ENCODE data around the gene SMG5. TPM values are rescaled to one million over a fixed set of nuclear protein-coding genes. Genes with fewer than 3 reads are reported as not detected.
A peak's percentile ranks its signal among the peaks of the same experiment; 100 is the strongest.

The SMG5 gene
- total and polyA plus RNA-seq, 2 donors (not counting 1 experiment from before 2014, with no cell fraction given), result 18.6 to 65.9 TPM

- Histone ChIP-seq H2AFZ (ENCODE audit: low read length) (no peak overlapping the region), H3K9ac (ENCODE audit: insufficient read depth, low read length) (no peak overlapping the region), H4K20me1 (ENCODE audit: control insufficient read depth, extremely low read depth, insufficient read depth, low read length) (no peaks in the 10 kb centered on the region), H3K79me2 (ENCODE audit: control insufficient read depth, insufficient read depth, low read length) (peaks cover 6% of the 10 kb centered on the region), H3K4me1 (ENCODE audit: control insufficient read depth, extremely low read depth, insufficient read depth, low read length) (peaks cover 8% of the 10 kb centered on the region), H3K27ac (ENCODE audit: insufficient read depth, low read length) (no peak overlapping the region), H3K4me3 (replicated peaks in 1 of 4; ENCODE audit: control extremely low read depth in 1 of 4, insufficient read depth in 1 of 4, low read depth in 3 of 4, low read length in 4 of 4) (no peak overlapping the region), H3K27me3 (ENCODE audit: control insufficient read depth, insufficient read depth, low read length) (no peaks in the 10 kb centered on the region), H3K9me3 (ENCODE audit: control insufficient read depth, insufficient read depth, low read depth, low read length) (no peaks in the 10 kb centered on the region), H3K36me3 (ENCODE audit: control insufficient read depth, insufficient read depth, low read length) (peaks cover 4% of the 10 kb centered on the region), H3K4me2 (ENCODE audit: extremely low read depth, insufficient read depth, low read length) (no peak overlapping the region)
- TF ChIP-seq EZH2 (IDR thresholded peaks at IDR 0.05; ENCODE audit: low read length, missing control alignments), result no peak
- TF ChIP-seq CTCF (conservative IDR thresholded peaks at IDR 0.05 in 1 of 2, IDR thresholded peaks at IDR 0.05 in 1 of 2; ENCODE audit: low read depth in 1 of 2, low read length in 2 of 2), result no peak
- no peak for DNase-seq (ENCODE audit: low read depth in 2 of 2)
Measured at GRCh38 chr1:156293098-156293434, 10.4 kb upstream of the SMG5 start.

- DNase-seq (ENCODE audit: low read depth in 2 of 2), result peak; percentile 80 to 81
- Histone ChIP-seq H3K4me1 (ENCODE audit: control insufficient read depth, extremely low read depth, insufficient read depth, low read length) (peaks cover 8% of the 10 kb centered on the region), H3K9me3 (ENCODE audit: control insufficient read depth, insufficient read depth, low read depth, low read length) (no peaks in the 10 kb centered on the region)
Measured at GRCh38 chr1:156291226-156292061, 8.8 kb upstream of the SMG5 start.

GRCh38 chr1:156289857-156290256 lies 7.2 kb upstream of the SMG5 start:
- Histone ChIP-seq H3K79me2 (ENCODE audit: control insufficient read depth, insufficient read depth, low read length) (peaks cover 3% of the 10 kb centered on the region), H3K9me3 (ENCODE audit: control insufficient read depth, insufficient read depth, low read depth, low read length) (no peaks in the 10 kb centered on the region), H3K36me3 (ENCODE audit: control insufficient read depth, insufficient read depth, low read length) (peaks cover 10% of the 10 kb centered on the region), H3K4me1 (ENCODE audit: control insufficient read depth, extremely low read depth, insufficient read depth, low read length) (peaks cover 5% of the 10 kb centered on the region), H3K4me2 (ENCODE audit: extremely low read depth, insufficient read depth, low read length) (no peak overlapping the region), H2AFZ (ENCODE audit: low read length) (no peak overlapping the region), H3K9ac (ENCODE audit: insufficient read depth, low read length) (no peak overlapping the region), H3K4me3 (replicated peaks in 1 of 4; ENCODE audit: control extremely low read depth in 1 of 4, insufficient read depth in 1 of 4, low read depth in 3 of 4, low read length in 4 of 4) (no peak overlapping the region), H3K27me3 (ENCODE audit: control insufficient read depth, insufficient read depth, low read length) (no peaks in the 10 kb centered on the region), H3K27ac (ENCODE audit: insufficient read depth, low read length) (no peak overlapping the region), H4K20me1 (ENCODE audit: control insufficient read depth, extremely low read depth, insufficient read depth, low read length) (no peaks in the 10 kb centered on the region)
- no peak for DNase-seq (ENCODE audit: low read depth in 2 of 2)
- TF ChIP-seq EZH2 (IDR thresholded peaks at IDR 0.05; ENCODE audit: low read length, missing control alignments) (no peak), CTCF (conservative IDR thresholded peaks at IDR 0.05 in 1 of 2, IDR thresholded peaks at IDR 0.05 in 1 of 2; ENCODE audit: low read depth in 1 of 2, low read length in 2 of 2) (no peak)

More at GRCh38 chr1:156291226-156292061, 8.8 kb upstream of the SMG5 start:
- TF ChIP-seq CTCF (conservative IDR thresholded peaks at IDR 0.05 in 1 of 2, IDR thresholded peaks at IDR 0.05 in 1 of 2; ENCODE audit: low read depth in 1 of 2, low read length in 2 of 2) (no peak), EZH2 (IDR thresholded peaks at IDR 0.05; ENCODE audit: low read length, missing control alignments) (no peak)
- H3K9ac ChIP-seq (ENCODE audit: insufficient read depth, low read length), result peak overlapping the region; percentile 74
- H2AFZ ChIP-seq (ENCODE audit: low read length), result peak overlapping the region; percentile 94
- H3K36me3 ChIP-seq (ENCODE audit: control insufficient read depth, insufficient read depth, low read length), result peaks cover 4% of the 10 kb centered on the region
- no peaks in the 10 kb centered on the region for H3K27me3 ChIP-seq (ENCODE audit: control insufficient read depth, insufficient read depth, low read length)
- peak overlapping the region; percentile 73 for H3K27ac ChIP-seq (ENCODE audit: insufficient read depth, low read length)
- peaks cover 6% of the 10 kb centered on the region for H3K79me2 ChIP-seq (ENCODE audit: control insufficient read depth, insufficient read depth, low read length)
- H3K4me2 ChIP-seq (ENCODE audit: extremely low read depth, insufficient read depth, low read length), result peak overlapping the region; percentile 75
- peak overlapping the region; percentile 57 to 69 (median 63) for H3K4me3 ChIP-seq (replicated peaks in 1 of 4; ENCODE audit: control extremely low read depth in 1 of 4, insufficient read depth in 1 of 4, low read depth in 3 of 4, low read length in 4 of 4)
- H4K20me1 ChIP-seq (ENCODE audit: control insufficient read depth, extremely low read depth, insufficient read depth, low read length), result no peaks in the 10 kb centered on the region
